Peyer's patch (tissue), 4 donors: ENCODE measurements around the gene SCD.

Experiments
- CTCF ChIP-seq, 6 experiments: fragments of 450-650 bp in 4 of 6; fragments of 200-600 bp in 2 of 6; sonication (generic) in 1 of 6; IDR thresholded peaks; one replicate each; pipeline ENCODE4 v1.5.1; 2017 to 2019; ENCODE audit warnings: antibody characterized with exemption in 6 of 6, mild to moderate bottlenecking in 3 of 6, moderate library complexity in 1 of 6
- POLR2A ChIP-seq, 2 donors: fragments of 450-650 bp; IDR thresholded peaks; one replicate each; pipeline ENCODE4 v1.5.1; 2017; ENCODE audit warnings: antibody characterized with exemption in 2 of 2, mild to moderate bottlenecking in 2 of 2, moderate library complexity in 2 of 2

GRCh38 chr10:100403734-100404133 lies 56.7 kb downstream of the SCD start:
- no peak for TF ChIP-seq CTCF (IDR thresholded peaks at IDR 0.05)
- no peak for TF ChIP-seq POLR2A (IDR thresholded peaks at IDR 0.05)
